ENCODE measurements around the gene CILP2.

CILP2 gene

DNA sequence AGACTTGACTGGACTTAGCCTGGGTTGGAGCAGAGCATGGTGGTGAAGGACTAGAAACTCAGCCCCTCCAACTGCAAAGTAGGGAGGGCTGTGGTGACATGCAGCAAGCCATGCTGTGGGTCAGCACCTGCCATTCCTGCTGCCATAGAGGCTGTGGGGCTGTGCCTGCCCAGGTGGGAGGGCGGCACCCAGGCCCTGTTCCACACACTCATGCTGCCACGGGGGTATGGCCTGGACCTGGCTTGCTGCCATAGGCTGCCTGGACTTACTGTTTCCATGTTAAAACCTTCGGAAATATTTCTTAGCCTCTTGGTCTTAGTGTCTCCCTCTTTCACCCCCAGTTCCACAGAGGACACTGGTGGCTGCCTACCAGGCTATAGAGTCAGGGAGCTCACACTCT, 29.3 kb downstream of the CILP2 start:
- TF ChIP-seq, protein P1, sequence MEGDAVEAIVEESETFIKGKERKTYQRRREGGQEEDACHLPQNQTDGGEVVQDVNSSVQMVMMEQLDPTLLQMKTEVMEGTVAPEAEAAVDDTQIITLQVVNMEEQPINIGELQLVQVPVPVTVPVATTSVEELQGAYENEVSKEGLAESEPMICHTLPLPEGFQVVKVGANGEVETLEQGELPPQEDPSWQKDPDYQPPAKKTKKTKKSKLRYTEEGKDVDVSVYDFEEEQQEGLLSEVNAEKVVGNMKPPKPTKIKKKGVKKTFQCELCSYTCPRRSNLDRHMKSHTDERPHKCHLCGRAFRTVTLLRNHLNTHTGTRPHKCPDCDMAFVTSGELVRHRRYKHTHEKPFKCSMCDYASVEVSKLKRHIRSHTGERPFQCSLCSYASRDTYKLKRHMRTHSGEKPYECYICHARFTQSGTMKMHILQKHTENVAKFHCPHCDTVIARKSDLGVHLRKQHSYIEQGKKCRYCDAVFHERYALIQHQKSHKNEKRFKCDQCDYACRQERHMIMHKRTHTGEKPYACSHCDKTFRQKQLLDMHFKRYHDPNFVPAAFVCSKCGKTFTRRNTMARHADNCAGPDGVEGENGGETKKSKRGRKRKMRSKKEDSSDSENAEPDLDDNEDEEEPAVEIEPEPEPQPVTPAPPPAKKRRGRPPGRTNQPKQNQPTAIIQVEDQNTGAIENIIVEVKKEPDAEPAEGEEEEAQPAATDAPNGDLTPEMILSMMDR (IDR thresholded peaks at IDR 0.05) = no peak
- Histone ChIP-seq H2AFZ (no peak overlapping the region), H3K36me3 (ENCODE audit: control insufficient read depth, insufficient read depth, low read length) (no peaks in the 10 kb centered on the region), H3K4me3 (ENCODE audit: low read depth, low read length) (no peak overlapping the region), H3K27ac (no peak overlapping the region), H3K27me3 (ENCODE audit: control insufficient read depth, insufficient read depth, low read length) (no peaks in the 10 kb centered on the region), H3K9me3 (ENCODE audit: control insufficient read depth, low read length) (no peaks in the 10 kb centered on the region), H3K4me1 (peaks cover 3% of the 10 kb centered on the region), H3K79me2 (no peaks in the 10 kb centered on the region), H3K4me2 (ENCODE audit: low read length) (no peak overlapping the region), H3K9ac (no peak overlapping the region)

DNA sequence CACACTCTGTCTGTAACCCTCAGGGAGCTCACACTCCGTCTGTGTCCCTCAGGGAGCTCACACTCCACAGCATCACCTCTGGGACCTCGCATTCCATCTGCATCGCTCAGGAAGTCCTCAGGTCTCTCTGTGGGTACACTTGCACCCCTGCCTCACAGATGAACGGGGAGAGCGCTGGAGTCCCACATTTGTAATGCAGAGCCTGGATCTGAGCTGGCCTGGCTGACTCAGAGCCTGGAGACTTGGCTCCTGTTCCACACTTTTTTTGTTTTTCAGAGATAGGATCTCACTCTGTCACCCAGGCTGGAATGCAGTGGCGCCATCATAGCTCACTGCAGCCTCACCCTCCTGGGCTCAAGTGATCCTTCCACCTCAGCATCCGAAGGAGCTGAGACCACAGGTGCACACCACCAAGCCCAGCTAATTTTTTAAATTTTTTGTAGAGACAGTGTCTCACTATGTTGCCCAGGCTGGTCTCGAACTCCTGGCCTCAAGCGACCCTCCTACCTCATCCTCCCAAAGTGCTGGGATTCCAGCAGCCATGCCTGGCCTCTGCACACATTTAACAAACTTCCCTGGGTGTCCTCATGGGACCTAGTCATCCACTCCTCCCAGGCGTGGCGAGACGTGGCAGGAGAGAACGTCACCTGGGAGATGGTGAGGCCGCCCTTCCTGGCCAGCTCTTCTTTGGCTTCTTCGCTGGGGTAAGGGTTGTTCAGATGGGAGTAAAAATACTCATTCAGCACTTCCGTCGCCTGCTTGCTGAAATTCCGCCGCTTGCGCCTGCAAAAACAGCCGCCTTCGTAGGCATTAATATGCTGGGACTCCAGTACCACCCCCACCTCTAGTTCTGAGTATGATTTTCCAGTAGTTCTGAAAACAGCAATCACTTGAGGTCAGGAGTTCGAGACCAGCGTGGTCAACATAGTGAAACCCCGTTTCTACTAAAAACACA, 31.0 kb downstream of the CILP2 start:
- Histone ChIP-seq H3K9me3 (ENCODE audit: control insufficient read depth, low read length) (no peaks in the 10 kb centered on the region), H3K79me2 (no peaks in the 10 kb centered on the region), H3K4me2 (ENCODE audit: low read length) (no peak overlapping the region), H3K4me3 (ENCODE audit: low read depth, low read length) (no peak overlapping the region), H3K36me3 (ENCODE audit: control insufficient read depth, insufficient read depth, low read length) (no peaks in the 10 kb centered on the region), H3K27me3 (ENCODE audit: control insufficient read depth, insufficient read depth, low read length) (no peaks in the 10 kb centered on the region), H3K9ac (no peak overlapping the region), H3K27ac (no peak overlapping the region), H3K4me1 (peaks cover 3% of the 10 kb centered on the region), H2AFZ (no peak overlapping the region)
- TF ChIP-seq, protein P1 (IDR thresholded peaks at IDR 0.05) = no peak

DNA sequence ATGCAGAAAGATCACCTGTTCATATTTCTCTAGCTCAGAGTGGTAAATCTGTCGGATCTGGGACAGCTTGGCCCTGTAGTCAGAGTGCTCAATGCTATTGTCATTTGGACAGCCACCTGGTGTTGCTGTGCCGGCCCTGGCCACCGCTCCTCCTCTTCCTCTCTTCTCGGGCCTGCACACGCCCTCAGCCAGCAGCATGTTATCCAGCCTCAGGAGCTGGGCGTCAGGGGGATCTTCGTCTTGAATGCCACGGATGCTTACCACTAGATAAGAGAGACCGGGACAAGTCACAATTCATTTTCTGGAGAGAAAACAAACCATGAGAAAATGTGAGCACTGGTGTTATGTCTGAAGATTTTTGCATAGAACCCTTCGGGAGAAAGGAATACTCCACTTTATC, 32.5 kb downstream of the CILP2 start:
- Histone ChIP-seq H3K4me2 (ENCODE audit: low read length) (no peak overlapping the region), H3K4me3 (ENCODE audit: low read depth, low read length) (no peak overlapping the region), H3K4me1 (peaks cover 3% of the 10 kb centered on the region), H3K9me3 (ENCODE audit: control insufficient read depth, low read length) (no peaks in the 10 kb centered on the region), H2AFZ (no peak overlapping the region), H3K36me3 (ENCODE audit: control insufficient read depth, insufficient read depth, low read length) (no peaks in the 10 kb centered on the region), H3K27me3 (ENCODE audit: control insufficient read depth, insufficient read depth, low read length) (no peaks in the 10 kb centered on the region), H3K79me2 (no peaks in the 10 kb centered on the region), H3K27ac (no peak overlapping the region), H3K9ac (no peak overlapping the region)
- TF ChIP-seq, protein P1 (IDR thresholded peaks at IDR 0.05) = no peak

DNA sequence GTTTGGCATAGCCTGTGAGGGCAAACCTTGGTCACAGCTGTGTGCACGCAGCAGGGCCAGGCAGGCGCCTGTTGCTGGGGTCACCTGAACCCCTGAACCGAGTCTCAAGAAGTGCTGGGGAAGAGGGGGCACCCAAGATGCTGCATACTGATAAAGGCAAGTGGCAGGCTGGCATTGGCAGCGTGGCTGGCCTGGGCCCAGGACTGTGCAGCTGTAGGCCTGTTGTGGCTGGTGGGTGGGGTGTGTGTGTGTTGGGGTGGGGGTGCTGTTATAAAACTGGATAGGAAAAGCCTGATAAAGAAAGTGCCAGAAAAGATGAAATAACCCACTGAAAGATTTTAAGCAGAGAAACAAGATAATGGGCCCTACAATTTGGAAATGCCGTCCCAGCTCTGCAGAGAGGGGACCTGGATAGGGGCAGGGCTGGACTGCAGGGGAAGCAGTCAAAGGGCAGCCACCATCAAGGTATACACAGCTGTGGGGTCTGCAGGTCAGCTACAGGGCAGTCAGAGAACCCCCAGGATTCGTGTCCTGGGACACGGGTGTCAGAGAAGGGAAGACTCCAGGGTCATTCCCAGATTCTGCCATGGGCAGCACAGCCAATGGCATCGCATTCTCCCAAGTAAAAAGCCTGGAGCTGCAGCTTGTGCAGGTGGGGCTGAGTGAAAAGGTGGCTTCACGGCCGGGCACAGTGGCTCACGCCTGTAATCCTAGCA, 33.2 kb downstream of the CILP2 start:
- Histone ChIP-seq H3K4me2 (ENCODE audit: low read length) (no peak overlapping the region), H3K79me2 (no peaks in the 10 kb centered on the region), H3K9ac (no peak overlapping the region), H2AFZ (no peak overlapping the region), H3K27me3 (ENCODE audit: control insufficient read depth, insufficient read depth, low read length) (no peaks in the 10 kb centered on the region), H3K36me3 (ENCODE audit: control insufficient read depth, insufficient read depth, low read length) (no peaks in the 10 kb centered on the region), H3K4me1 (peaks cover 3% of the 10 kb centered on the region), H3K27ac (no peak overlapping the region), H3K4me3 (ENCODE audit: low read depth, low read length) (no peak overlapping the region), H3K9me3 (ENCODE audit: control insufficient read depth, low read length) (no peaks in the 10 kb centered on the region)
- TF ChIP-seq, protein P1 (IDR thresholded peaks at IDR 0.05) = no peak

Data from parathyroid adenoma (tissue), 2 donors.